ENCODE results near the gene MLST8. TPM values are rescaled to one million over a fixed set of nuclear protein-coding genes. Genes with fewer than 3 reads are reported as not detected.

The MLST8 gene
- total RNA-seq, 2 donors from 2014 or later: 32.4 to 59.0 TPM

- H3K9me3 ChIP-seq: no peaks in the 10 kb centered on the region
- ATAC-seq: no peak
- WGBS, 2 donors: 84 to 100% methylated on average over 2 to 13 of the region's 13 CpGs
- intact Hi-C loops (cut with DNase I): no loop called here
- no peak for TF ChIP-seq POLR2A (IDR thresholded peaks at IDR 0.05)
- no peak for TF ChIP-seq CTCF (IDR thresholded peaks at IDR 0.05)
- no peak overlapping the region for H3K27ac ChIP-seq
- no peak overlapping the region for H3K4me3 ChIP-seq
- peaks cover 20% of the 10 kb centered on the region for H3K4me1 ChIP-seq
- DNase-seq: no peak
- H3K27me3 ChIP-seq: no peaks in the 10 kb centered on the region
- H3K36me3 ChIP-seq (replicated peaks in 1 of 2; ENCODE audit: insufficient read depth in 1 of 2, low read depth in 2 of 2): no peaks in the 10 kb centered on the region
Observed at GRCh38 chr16:2162676-2163118, 42.6 kb upstream of the MLST8 start.

DNA sequence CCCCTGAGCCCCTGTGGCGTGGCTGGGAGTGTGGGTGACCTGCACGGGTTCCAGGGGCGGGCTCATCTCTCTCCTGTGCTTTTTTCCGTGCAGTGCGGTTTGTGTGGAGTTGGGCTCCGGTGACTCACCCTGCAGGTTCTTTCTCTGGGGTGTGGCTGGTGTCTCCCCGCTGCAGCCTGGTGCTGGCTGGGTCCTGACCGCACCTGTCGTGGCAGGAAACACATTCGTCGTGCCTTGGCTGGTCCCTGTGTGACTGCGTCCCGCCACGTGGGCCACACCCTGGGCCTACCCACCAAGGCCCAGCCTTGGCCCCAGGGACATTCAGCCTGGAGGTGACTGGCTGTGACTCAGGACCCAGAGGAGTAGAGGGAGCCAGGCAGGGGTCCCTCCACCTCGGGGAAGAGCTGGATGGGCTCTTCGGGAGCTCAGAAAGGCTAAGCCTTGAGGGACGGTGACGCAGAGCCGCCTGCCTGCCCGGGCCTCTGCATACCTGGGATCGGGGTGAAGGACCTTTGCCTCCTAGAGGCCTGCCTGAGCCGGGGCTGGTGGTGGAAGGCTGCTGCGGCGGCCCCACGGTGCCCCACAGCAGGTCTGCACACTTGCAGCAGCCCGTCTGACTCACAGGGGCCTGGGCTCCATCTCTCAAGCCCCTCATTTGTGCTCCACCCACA is 41.9 kb upstream of the MLST8 start:
- ATAC-seq (no peak), DNase-seq (no peak)
- WGBS, 2 donors: 91 to 96% methylated on average over 14 to 25 of the region's 26 CpGs
- H3K27ac ChIP-seq: no peak overlapping the region
- H3K36me3 ChIP-seq (replicated peaks in 1 of 2; ENCODE audit: insufficient read depth in 1 of 2, low read depth in 2 of 2): peaks cover 0 to 3% of the 10 kb centered on the region in 2 donors
- H3K4me3 ChIP-seq: no peak overlapping the region
- peaks cover 14% of the 10 kb centered on the region for H3K4me1 ChIP-seq
- no peaks in the 10 kb centered on the region for H3K9me3 ChIP-seq
- no peak for TF ChIP-seq POLR2A (IDR thresholded peaks at IDR 0.05)
- no peaks in the 10 kb centered on the region for H3K27me3 ChIP-seq
- intact Hi-C loops (cut with DNase I): no loop called here

DNA sequence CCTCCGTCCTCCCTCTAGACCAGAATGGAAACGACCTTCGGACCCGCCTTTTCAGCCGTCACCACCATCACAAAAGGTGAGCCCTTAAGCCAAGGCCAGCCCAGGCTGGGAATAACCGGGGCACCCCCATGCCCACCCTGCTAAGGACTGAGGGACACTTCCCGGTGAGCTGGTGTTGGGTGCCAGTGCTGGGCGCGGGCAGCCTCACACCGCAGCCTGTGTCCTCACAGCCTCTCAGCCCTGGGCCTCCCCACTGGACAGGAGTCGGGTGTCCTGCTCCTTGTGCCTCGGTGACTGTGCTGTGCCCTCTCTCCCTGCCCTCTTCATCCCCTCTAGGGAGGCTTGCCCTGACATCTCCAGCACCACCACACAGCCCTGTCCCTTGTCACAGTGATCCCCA is 39.4 kb upstream of the MLST8 start:
- TF ChIP-seq CTCF (IDR thresholded peaks at IDR 0.05): no peak
- TF ChIP-seq POLR2A (IDR thresholded peaks at IDR 0.05): no peak
- Histone ChIP-seq H3K27ac (no peak overlapping the region), H3K4me3 (no peak overlapping the region), H3K36me3 (replicated peaks in 1 of 2; ENCODE audit: insufficient read depth in 1 of 2, low read depth in 2 of 2) (peaks cover 0 to 3% of the 10 kb centered on the region in 2 donors), H3K4me1 (no peaks in the 10 kb centered on the region), H3K9me3 (no peaks in the 10 kb centered on the region), H3K27me3 (no peaks in the 10 kb centered on the region)
- intact Hi-C loops (cut with DNase I): no loop called here
- DNase-seq (no peak), ATAC-seq (no peak)
- 91 to 94% methylated on average over 11 to 12 of the region's 12 CpGs for WGBS, 2 donors

DNA sequence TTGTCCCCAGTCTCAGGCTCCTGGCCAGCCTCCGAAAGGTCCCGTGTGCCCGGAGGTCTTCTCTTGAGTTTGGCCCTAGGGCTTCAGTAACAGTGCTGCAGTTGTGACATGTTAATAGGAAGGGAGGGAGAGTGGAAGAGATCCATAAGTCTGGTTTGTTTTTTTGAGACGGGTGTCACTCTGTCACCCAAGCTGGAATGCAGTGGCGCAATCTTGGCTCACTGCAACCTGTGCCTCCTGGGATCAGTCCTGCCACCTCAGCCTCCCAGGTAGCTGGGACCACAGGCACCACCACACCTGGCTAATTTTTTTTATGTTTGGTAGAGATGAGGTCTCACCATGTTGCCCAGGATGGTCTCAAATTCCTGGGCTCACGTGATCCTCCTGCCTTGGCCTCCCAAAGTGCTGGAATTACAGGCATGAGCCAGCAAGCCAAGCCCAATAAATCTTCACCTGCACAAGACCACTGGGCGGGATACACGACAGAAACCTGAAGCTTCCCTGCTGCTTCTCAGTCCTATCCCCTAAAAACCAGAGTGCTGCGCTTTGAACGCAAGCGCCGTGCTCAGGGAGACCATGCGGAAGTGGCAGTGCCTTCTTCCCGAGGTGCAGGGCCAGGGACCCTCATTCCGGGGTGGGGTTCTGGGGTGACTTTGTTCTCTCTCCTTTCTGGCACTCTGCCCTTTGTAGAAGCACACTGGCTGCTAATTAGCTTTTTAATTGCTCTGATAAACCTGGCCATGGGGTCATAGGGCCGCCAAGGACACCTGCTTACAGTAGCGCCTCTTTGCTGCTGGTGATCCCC is 38.8 kb upstream of the MLST8 start:
- Histone ChIP-seq H3K27me3 (no peaks in the 10 kb centered on the region), H3K4me1 (no peaks in the 10 kb centered on the region), H3K9me3 (no peaks in the 10 kb centered on the region), H3K27ac (no peak overlapping the region), H3K4me3 (no peak overlapping the region), H3K36me3 (replicated peaks in 1 of 2; ENCODE audit: insufficient read depth in 1 of 2, low read depth in 2 of 2) (peaks cover 0 to 3% of the 10 kb centered on the region in 2 donors)
- ATAC-seq (no peak), DNase-seq (no peak)
- WGBS, 2 donors: 85 to 90% methylated on average over 12 to 17 of the region's 17 CpGs
- TF ChIP-seq CTCF (IDR thresholded peaks at IDR 0.05): no peak
- TF ChIP-seq POLR2A (IDR thresholded peaks at IDR 0.05): no peak
- intact Hi-C loops (cut with DNase I): no loop called here

- ATAC-seq (no peak), DNase-seq (no peak)
- Histone ChIP-seq H3K36me3 (replicated peaks in 1 of 2; ENCODE audit: insufficient read depth in 1 of 2, low read depth in 2 of 2) (peaks cover 0 to 3% of the 10 kb centered on the region in 2 donors), H3K27ac (no peak overlapping the region), H3K4me3 (no peak overlapping the region), H3K9me3 (no peaks in the 10 kb centered on the region), H3K27me3 (no peaks in the 10 kb centered on the region), H3K4me1 (no peaks in the 10 kb centered on the region)
- intact Hi-C loops (cut with DNase I): no loop called here
- TF ChIP-seq POLR2A (IDR thresholded peaks at IDR 0.05) (no peak), CTCF (IDR thresholded peaks at IDR 0.05) (no peak)
- 88 to 90% methylated on average over 4 to 18 of the region's 18 CpGs for WGBS, 2 donors
Observed at GRCh38 chr16:2167068-2167638, 38.1 kb upstream of the MLST8 start.

Data from body of pancreas (tissue), 4 donors.